ENCODE results near the gene ACTR8. TPM values are rescaled to one million over a fixed set of nuclear protein-coding genes. Genes with fewer than 3 reads are reported as not detected.
"Not testable (repeated sequence)": the region's sequence is repeated elsewhere in the genome, so short reads cannot be mapped to it uniquely, and the experiment has no call there.

ACTR8 gene
- total RNA-seq, result 25.8 TPM

GRCh38 chr3:53881691-53882593 is at the start of gene ACTR8:
Gene ACTR8, minus strand, starts transcription at chr3:53882152. Its CDS starts 51 bp downstream, at chr3:53882101.
- DNase-seq (ENCODE audit: low spot score) (peak; percentile 89), ATAC-seq (peak; percentile 99)
- intact Hi-C loops (cut with DNase I), result no loop called here

- ATAC-seq; intact Hi-C loops (cut with DNase I); DNase-seq (ENCODE audit: low spot score): not testable (repeated sequence)
These were observed 45.4 kb upstream of the ACTR8 start for GRCh38 chr3:53927208-53927872.

- DNase-seq (ENCODE audit: low spot score), result no peak
- intact Hi-C loops (cut with DNase I), result no loop called here
- no peak for ATAC-seq
These were observed 39.3 kb upstream of the ACTR8 start for GRCh38 chr3:53921296-53921695.

GRCh38 chr3:53919741-53920140 is 37.8 kb upstream of the ACTR8 start:
- ATAC-seq (no peak), DNase-seq (ENCODE audit: low spot score) (no peak)
- intact Hi-C loops (cut with DNase I), result no loop called here

GRCh38 chr3:53913401-53913800 is 31.4 kb upstream of the ACTR8 start:
- intact Hi-C loops (cut with DNase I), result no loop called here
- ATAC-seq (no peak), DNase-seq (ENCODE audit: low spot score) (no peak)

- DNase-seq (ENCODE audit: low spot score) (no peak), ATAC-seq (no peak)
- intact Hi-C loops (cut with DNase I), result no loop called here
These were observed 20.8 kb upstream of the ACTR8 start for GRCh38 chr3:53902711-53903110.

- no peak for DNase-seq (ENCODE audit: low spot score)
- no peak for ATAC-seq
- intact Hi-C loops (cut with DNase I), result no loop called here
These were observed 20.1 kb upstream of the ACTR8 start for GRCh38 chr3:53902067-53902466.

- intact Hi-C loops (cut with DNase I), result no loop called here
- no peak for ATAC-seq
- DNase-seq (ENCODE audit: low spot score), result no peak
These were observed 18.8 kb upstream of the ACTR8 start for GRCh38 chr3:53900666-53901331.

GRCh38 chr3:53899750-53900149 is 17.8 kb upstream of the ACTR8 start:
- intact Hi-C loops (cut with DNase I), result no loop called here

GRCh38 chr3:53892286-53892637 is 10.3 kb upstream of the ACTR8 start:
- DNase-seq (ENCODE audit: low spot score) (no peak), ATAC-seq (no peak)
- intact Hi-C loops (cut with DNase I), result no loop called here

More at GRCh38 chr3:53899750-53900149, 17.8 kb upstream of the ACTR8 start:
- ATAC-seq (no peak), DNase-seq (ENCODE audit: low spot score) (no peak)

GRCh38 chr3:53891497-53892285 is 9.7 kb upstream of the ACTR8 start, which contains the start of gene SELENOK:
Gene SELENOK, minus strand, starts transcription at chr3:53891859.
- intact Hi-C loops (cut with DNase I), result no loop called here
- peak; percentile 99 for DNase-seq (ENCODE audit: low spot score)
- peak; percentile 99 for ATAC-seq

GRCh38 chr3:53890726-53891475 is 8.9 kb upstream of the ACTR8 start:
- DNase-seq (ENCODE audit: low spot score), result no peak
- ATAC-seq, result no peak
- intact Hi-C loops (cut with DNase I), result no loop called here

- no peak for ATAC-seq
- intact Hi-C loops (cut with DNase I), result no loop called here
- DNase-seq (ENCODE audit: low spot score), result no peak
These were observed 6.3 kb upstream of the ACTR8 start for GRCh38 chr3:53888232-53888631.

GRCh38 chr3:53887446-53887845 is 5.5 kb upstream of the ACTR8 start:
- ATAC-seq, result no peak
- no peak for DNase-seq (ENCODE audit: low spot score)
- intact Hi-C loops (cut with DNase I), result no loop called here

- no peak for ATAC-seq
These were observed 3.3 kb upstream of the ACTR8 start for GRCh38 chr3:53885239-53885638.

GRCh38 chr3:53884623-53885022 is 2.7 kb upstream of the ACTR8 start:
- ATAC-seq, result no peak
- intact Hi-C loops (cut with DNase I), result no loop called here

More at GRCh38 chr3:53885239-53885638, 3.3 kb upstream of the ACTR8 start:
- intact Hi-C loops (cut with DNase I), result no loop called here
- no peak for DNase-seq (ENCODE audit: low spot score)

GRCh38 chr3:53883008-53883407 is 1.1 kb upstream of the ACTR8 start:
- ATAC-seq, result no peak
- intact Hi-C loops (cut with DNase I), result no loop called here
- no peak for DNase-seq (ENCODE audit: low spot score)

More at GRCh38 chr3:53884623-53885022, 2.7 kb upstream of the ACTR8 start:
- DNase-seq (ENCODE audit: low spot score), result no peak
